Ascending aorta (tissue), 2 donors: ENCODE measurements around the gene IER5. TPM values are rescaled to one million over a fixed set of nuclear protein-coding genes. Genes with fewer than 3 reads are reported as not detected.

ENCODE experiments used
- DNase-seq, 2 donors: peaks; one replicate each; pipeline ENCODE4 v3.0.0-alpha.2; 2019; ENCODE audit warnings: low spot score in 2 of 2
- H3K27ac ChIP-seq, 2 donors: fragments of 200-600 bp; sonication (generic); one replicate each; pipeline ENCODE4 v1.5.1; 2016 to 2017; ENCODE audit warnings: mild to moderate bottlenecking in 1 of 2
- H3K27me3 ChIP-seq: fragments of 200-600 bp; sonication (generic); one replicate; pipeline ENCODE4 v1.5.1; 2017
- H3K36me3 ChIP-seq, 2 donors: fragments of 200-600 bp; sonication (generic); one replicate each; pipeline ENCODE4 v1.5.1; 2016
- H3K4me1 ChIP-seq, 2 donors: fragments of 200-600 bp; sonication (generic); one replicate each; pipeline ENCODE4 v1.5.1; 2016 to 2017; ENCODE audit warnings: mild to moderate bottlenecking in 1 of 2
- H3K4me3 ChIP-seq, 2 donors: fragments of 200-600 bp; sonication (generic); one replicate each; pipeline ENCODE4 v1.5.1; 2016 to 2017; ENCODE audit warnings: mild to moderate bottlenecking in 1 of 2
- H3K9me3 ChIP-seq, 2 donors: fragments of 200-600 bp; sonication (generic); one replicate each; pipeline ENCODE4 v1.5.1; 2016
- CTCF ChIP-seq, 3 experiments: fragments of 200-600 bp in 2 of 3; fragments of 450-650 bp in 1 of 3; sonication (generic) in 2 of 3; IDR thresholded peaks; one replicate each; pipeline ENCODE4 v1.5.1; 2016 to 2019; ENCODE audit warnings: antibody characterized with exemption in 3 of 3, mild to moderate bottlenecking in 1 of 3, moderate library complexity in 1 of 3
- intact Hi-C: fragments of 100-400 bp; cut with DNase I; formaldehyde crosslinking; loops from one replicate; pipeline ENCODE4 v1.15.1; 2023
- total RNA-seq: library from RNA; depleted of rRNA; stranded (reverse); fragments of >200 nt; gene quantifications from one replicate; pipeline ENCODE4 v1.1.0, GENCODE V29; 2016

Gene IER5
- total RNA-seq, 1 donor from 2014 or later, result 47.9 TPM

- no peaks in the 10 kb centered on the region for H3K36me3 ChIP-seq
- DNase-seq, result no peak
- H3K27me3 ChIP-seq, result no peaks in the 10 kb centered on the region
- no peak overlapping the region for H3K27ac ChIP-seq
- peaks cover 3 to 33% of the 10 kb centered on the region in 2 donors for H3K4me1 ChIP-seq
- no peaks in the 10 kb centered on the region for H3K9me3 ChIP-seq
- intact Hi-C loops, result no loop called here
- no peak for TF ChIP-seq CTCF (IDR thresholded peaks at IDR 0.05)
- H3K4me3 ChIP-seq, result no peak overlapping the region
Observed at GRCh38 chr1:181108304-181108867, 19.9 kb downstream of the IER5 start.

GRCh38 chr1:181110013-181110412 is 21.5 kb downstream of the IER5 start:
- no peaks in the 10 kb centered on the region for H3K27me3 ChIP-seq
- H3K36me3 ChIP-seq, result no peaks in the 10 kb centered on the region
- TF ChIP-seq CTCF (IDR thresholded peaks at IDR 0.05), result no peak
- no peaks in the 10 kb centered on the region for H3K9me3 ChIP-seq
- no peak overlapping the region for H3K4me3 ChIP-seq
- intact Hi-C loops, result no loop called here
- no peak overlapping the region for H3K27ac ChIP-seq
- peaks cover 0 to 19% of the 10 kb centered on the region in 2 donors for H3K4me1 ChIP-seq
- DNase-seq, result no peak

GRCh38 chr1:181111559-181111958 is 23.1 kb downstream of the IER5 start:
- Histone ChIP-seq H3K27me3 (no peaks in the 10 kb centered on the region), H3K27ac (peak overlapping the region; percentile 50 to 60), H3K36me3 (no peaks in the 10 kb centered on the region), H3K4me1 (peaks cover 0 to 14% of the 10 kb centered on the region in 2 donors), H3K4me3 (no peak overlapping the region), H3K9me3 (no peaks in the 10 kb centered on the region)
- no peak for DNase-seq
- intact Hi-C loops, result no loop called here
- no peak for TF ChIP-seq CTCF (IDR thresholded peaks at IDR 0.05)

- Histone ChIP-seq H3K27ac (peak overlapping the region; percentile 50 to 60), H3K4me1 (peaks cover 0 to 14% of the 10 kb centered on the region in 2 donors), H3K9me3 (no peaks in the 10 kb centered on the region), H3K27me3 (no peaks in the 10 kb centered on the region), H3K4me3 (no peak overlapping the region), H3K36me3 (no peaks in the 10 kb centered on the region)
- intact Hi-C loops, result loop anchor here (2.0 kb wide), 1 partner anchor 29 kb away; no protein-coding TSS in a partner anchor
- DNase-seq, result peak; percentile 57 to 95
- TF ChIP-seq CTCF (IDR thresholded peaks at IDR 0.05), result no peak
Observed at GRCh38 chr1:181112071-181112929, 23.8 kb downstream of the IER5 start.

- peaks cover 0 to 14% of the 10 kb centered on the region in 2 donors for H3K4me1 ChIP-seq
- no peak overlapping the region for H3K4me3 ChIP-seq
- H3K36me3 ChIP-seq, result no peaks in the 10 kb centered on the region
- H3K27me3 ChIP-seq, result no peaks in the 10 kb centered on the region
- intact Hi-C loops, result loop anchor here (2.0 kb wide), 1 partner anchor 28 kb away; no protein-coding TSS in a partner anchor
- no peaks in the 10 kb centered on the region for H3K9me3 ChIP-seq
- H3K27ac ChIP-seq, result peak overlapping the region; percentile 48 to 50
- DNase-seq, result no peak
- TF ChIP-seq CTCF (IDR thresholded peaks at IDR 0.05), result no peak
Observed at GRCh38 chr1:181113059-181113641, 24.6 kb downstream of the IER5 start.
